ACHN (cell line): Measurements from ENCODE around the gene PDE4B.
"Not testable (repeated sequence)": the region's sequence is repeated elsewhere in the genome, so short reads cannot be mapped to it uniquely, and the experiment has no call there.

Experiments
- DNase-seq: peaks from one replicate; pipeline ENCODE4 v3.0.0-alpha.2; 2015
- in situ Hi-C: cut with HindIII; loops from 2 replicates; pipeline ENCODE4 v1.10.0; 2017; ENCODE audit warnings: low sequenced_read_pairs, low pct_ligation_motif_present, low pct_unique_long_range_greater_than_20kb

The PDE4B gene

GRCh38 chr1:66312271-66312990 is 519.7 kb downstream of the PDE4B start:
- in situ Hi-C loops, result no loop called here
- no peak for DNase-seq

- in situ Hi-C loops, result no loop called here
- no peak for DNase-seq
These were observed 520.7 kb downstream of the PDE4B start for GRCh38 chr1:66313429-66313828.

GRCh38 chr1:66315671-66316070 is 523.0 kb downstream of the PDE4B start:
- DNase-seq, result peak; percentile 17
- in situ Hi-C loops, result no loop called here

DNA sequence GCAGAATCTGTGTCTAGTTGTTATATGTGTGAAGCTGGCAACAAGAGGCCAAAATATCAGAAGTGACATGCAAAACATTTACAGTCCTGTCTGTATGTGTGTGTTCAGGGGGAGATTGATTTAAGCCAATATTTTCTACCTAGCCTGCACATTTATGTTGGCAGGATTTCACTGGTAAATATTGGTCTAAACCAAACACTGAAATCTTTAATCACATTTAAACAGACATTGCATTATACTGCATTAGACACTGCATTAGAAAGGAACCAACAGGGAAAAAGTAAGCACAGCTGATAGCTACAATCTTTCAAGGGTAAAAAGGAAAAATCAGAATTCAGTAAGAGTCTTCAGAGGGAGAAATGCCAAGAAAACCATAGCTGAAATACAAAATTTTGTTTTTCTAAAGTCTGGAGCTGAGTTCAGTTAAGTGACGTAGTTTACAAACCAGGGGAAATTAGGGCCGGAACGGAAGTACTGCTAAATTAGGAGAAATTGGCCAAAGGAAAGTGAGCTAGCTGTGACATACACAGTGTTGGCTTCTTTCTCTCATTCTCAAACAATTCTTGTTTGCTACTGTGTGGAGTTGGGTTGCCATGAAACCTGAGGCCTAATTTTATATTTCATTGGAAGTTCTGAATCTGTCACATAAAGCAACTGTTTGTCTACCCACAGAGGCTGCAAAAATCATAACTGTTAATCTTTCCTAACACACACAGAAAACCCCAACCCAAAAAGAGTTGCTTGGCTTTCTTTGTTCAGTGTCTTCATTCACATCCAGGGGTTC is 524.0 kb downstream of the PDE4B start:
- no peak for DNase-seq
- in situ Hi-C loops, result no loop called here

GRCh38 chr1:66317248-66317515 is 524.5 kb downstream of the PDE4B start:
- DNase-seq, result no peak
- in situ Hi-C loops, result no loop called here

DNA sequence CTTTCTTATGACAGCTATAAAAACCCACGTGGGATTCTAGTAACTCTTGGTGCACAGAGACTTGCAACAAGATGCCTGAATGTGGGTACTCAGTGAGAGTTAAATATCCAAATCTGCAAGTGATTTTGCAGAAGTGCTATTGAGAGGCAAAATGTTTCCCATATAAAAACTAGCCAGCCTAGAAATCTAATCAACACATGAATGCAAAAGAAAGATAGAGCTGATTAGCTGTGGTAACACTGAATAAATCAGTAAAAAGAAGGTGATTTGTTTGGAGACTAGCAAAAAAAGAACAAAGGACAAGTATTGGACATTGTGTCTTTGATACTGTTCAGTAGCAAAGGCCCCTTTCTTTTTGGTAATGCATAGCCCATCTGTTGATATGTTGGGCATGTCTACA is 527.5 kb downstream of the PDE4B start:
- DNase-seq, result no peak
- in situ Hi-C loops, result no loop called here

GRCh38 chr1:66322462-66322861 is 529.8 kb downstream of the PDE4B start:
- in situ Hi-C loops, DNase-seq: not testable (repeated sequence)

- DNase-seq, result no peak
- in situ Hi-C loops, result no loop called here
These were observed 531.4 kb downstream of the PDE4B start for GRCh38 chr1:66323958-66324625.

- in situ Hi-C loops, result no loop called here
- no peak for DNase-seq
These were observed 533.1 kb downstream of the PDE4B start for GRCh38 chr1:66325594-66326380.

GRCh38 chr1:66326867-66327266 is 534.2 kb downstream of the PDE4B start:
- in situ Hi-C loops, result no loop called here
- no peak for DNase-seq

DNA sequence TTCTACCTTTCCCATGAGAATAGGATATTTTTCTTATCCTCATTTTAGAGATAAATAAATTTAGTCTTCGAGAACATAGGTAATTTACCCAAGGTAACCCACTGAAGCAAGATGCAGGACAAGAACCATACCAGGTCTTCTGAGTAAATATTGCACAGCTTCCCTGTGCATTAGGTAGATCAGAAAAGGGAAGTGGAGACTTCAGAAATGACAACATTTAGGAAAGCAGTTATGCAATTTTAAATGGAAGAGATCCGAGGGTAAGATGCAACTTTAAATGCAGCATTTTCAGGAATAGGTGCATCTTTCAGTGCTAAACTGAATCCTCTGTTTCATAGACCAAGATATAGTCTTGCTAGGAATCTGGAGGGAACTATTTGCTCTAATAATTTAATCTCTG is 534.9 kb downstream of the PDE4B start:
- no peak for DNase-seq
- in situ Hi-C loops, result no loop called here

GRCh38 chr1:66328896-66329295 is 536.2 kb downstream of the PDE4B start:
- in situ Hi-C loops, result no loop called here
- no peak for DNase-seq

GRCh38 chr1:66330722-66331141 is 538.0 kb downstream of the PDE4B start:
- in situ Hi-C loops, result no loop called here
- no peak for DNase-seq

DNA sequence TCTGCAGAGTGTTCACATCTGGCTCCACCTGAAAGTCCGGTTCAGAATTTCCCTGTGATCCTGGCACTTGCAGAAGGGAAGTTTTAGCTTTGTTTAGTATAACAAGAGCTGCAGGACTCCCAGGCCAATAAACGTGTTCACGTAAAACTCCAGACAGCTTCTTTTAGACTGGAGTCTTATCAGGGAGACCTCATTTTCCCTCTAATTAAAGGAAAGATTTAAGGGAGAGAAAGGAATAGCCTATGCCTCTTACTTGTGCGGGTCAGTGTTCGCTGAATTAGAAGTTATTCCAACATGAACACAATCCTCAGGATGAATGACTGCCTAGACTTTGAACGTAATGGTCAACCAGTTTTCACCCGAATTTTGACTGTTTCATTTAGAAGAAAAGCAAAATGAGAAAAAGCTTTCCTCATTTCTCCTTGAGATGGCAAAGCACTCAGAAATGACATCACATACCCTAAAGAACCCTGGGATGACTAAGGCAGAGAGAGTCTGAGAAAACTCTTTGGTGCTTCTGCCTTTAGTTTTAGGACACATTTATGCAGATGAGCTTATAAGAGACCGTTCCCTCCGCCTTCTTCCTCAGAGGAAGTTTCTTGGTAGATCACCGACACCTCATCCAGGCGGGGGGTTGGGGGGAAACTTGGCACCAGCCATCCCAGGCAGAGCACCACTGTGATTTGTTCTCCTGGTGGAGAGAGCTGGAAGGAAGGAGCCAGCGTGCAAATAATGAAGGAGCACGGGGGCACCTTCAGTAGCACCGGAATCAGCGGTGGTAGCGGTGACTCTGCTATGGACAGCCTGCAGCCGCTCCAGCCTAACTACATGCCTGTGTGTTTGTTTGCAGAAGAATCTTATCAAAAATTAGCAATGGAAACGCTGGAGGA is 539.2 kb downstream of the PDE4B start:
- in situ Hi-C loops, result no loop called here

DNA sequence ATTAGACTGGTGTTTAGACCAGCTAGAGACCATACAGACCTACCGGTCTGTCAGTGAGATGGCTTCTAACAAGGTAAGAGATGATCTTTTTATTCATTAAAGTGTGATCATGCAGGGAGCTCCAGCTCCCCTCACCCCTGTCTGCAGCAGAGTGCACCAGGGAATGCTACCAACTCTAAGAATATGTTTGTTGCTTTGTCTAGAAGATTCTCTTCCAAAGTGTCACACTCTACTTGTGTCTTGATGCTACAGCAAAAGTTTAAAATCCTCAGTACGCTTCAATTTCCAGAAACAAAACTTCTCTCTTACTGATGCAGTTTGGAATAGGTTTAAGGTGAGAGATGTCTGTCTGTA is 539.8 kb downstream of the PDE4B start:
- DNase-seq, result no peak
- in situ Hi-C loops, result no loop called here

More for the DNA sequence above, 539.2 kb downstream of the PDE4B start:
- DNase-seq, result peak; percentile 75

- DNase-seq, result no peak
- in situ Hi-C loops, result no loop called here
These were observed 540.9 kb downstream of the PDE4B start for GRCh38 chr1:66333466-66334199.

- no peak for DNase-seq
- in situ Hi-C loops, result no loop called here
These were observed 541.6 kb downstream of the PDE4B start for GRCh38 chr1:66334318-66334717.

- in situ Hi-C loops, result no loop called here
- DNase-seq, result no peak
These were observed 542.4 kb downstream of the PDE4B start for GRCh38 chr1:66335125-66335524.
